Glutamatergic neuron (in vitro differentiated cells): ENCODE results near the gene SEMA4A. TPM values are rescaled to one million over a fixed set of nuclear protein-coding genes. Genes with fewer than 3 reads are reported as not detected.

Experiments
- DNase-seq: peaks from one replicate; pipeline ENCODE4 v3.0.0; 2022
- H3K27ac Mint-ChIP-seq: one replicate; pipeline ENCODE4 v1.8.0; 2020; ENCODE audit warnings: mild to moderate bottlenecking, mixed read lengths, inconsistent platforms; ENCODE audit not compliant: unreplicated experiment
- H3K27me3 Mint-ChIP-seq: one replicate; pipeline ENCODE4 v1.8.0; 2020; ENCODE audit warnings: mild to moderate bottlenecking, moderate library complexity, mixed read lengths, inconsistent platforms; ENCODE audit not compliant: unreplicated experiment
- H3K36me3 Mint-ChIP-seq: one replicate; pipeline ENCODE4 v1.8.0; 2020; ENCODE audit warnings: mild to moderate bottlenecking, mixed read lengths, inconsistent platforms; ENCODE audit not compliant: unreplicated experiment
- H3K4me1 Mint-ChIP-seq: one replicate; pipeline ENCODE4 v1.8.0; 2020; ENCODE audit warnings: mild to moderate bottlenecking, low read depth, mixed read lengths, inconsistent platforms; ENCODE audit not compliant: unreplicated experiment
- H3K4me3 Mint-ChIP-seq: one replicate; pipeline ENCODE4 v1.8.0; 2020; ENCODE audit warnings: mild to moderate bottlenecking, mixed read lengths, inconsistent platforms; ENCODE audit not compliant: unreplicated experiment
- H3K9me3 Mint-ChIP-seq: one replicate; pipeline ENCODE4 v1.8.0; 2020; ENCODE audit warnings: mild to moderate bottlenecking, moderate library complexity, mixed read lengths, inconsistent platforms; ENCODE audit not compliant: unreplicated experiment
- total RNA-seq: library from RNA; stranded (reverse); fragmentation: NEBNext Ultra II Directional; extraction: Animal tissue kit (Norgen Biotek cat#: 25700); gene quantifications from one replicate; pipeline ENCODE4 v1.2.1, GENCODE V29; 2021; ENCODE audit not compliant: unreplicated experiment
- TF ChIP-seq, protein P1 (sequence below): fragments of 200-600 bp; sonication (generic); IDR thresholded peaks from one replicate; pipeline ENCODE4 v1.5.0; 2021; ENCODE audit not compliant: partially characterized antibody, unreplicated experiment

Gene SEMA4A
- total RNA-seq, 1 donor from 2014 or later, result 4.0 TPM

DNA sequence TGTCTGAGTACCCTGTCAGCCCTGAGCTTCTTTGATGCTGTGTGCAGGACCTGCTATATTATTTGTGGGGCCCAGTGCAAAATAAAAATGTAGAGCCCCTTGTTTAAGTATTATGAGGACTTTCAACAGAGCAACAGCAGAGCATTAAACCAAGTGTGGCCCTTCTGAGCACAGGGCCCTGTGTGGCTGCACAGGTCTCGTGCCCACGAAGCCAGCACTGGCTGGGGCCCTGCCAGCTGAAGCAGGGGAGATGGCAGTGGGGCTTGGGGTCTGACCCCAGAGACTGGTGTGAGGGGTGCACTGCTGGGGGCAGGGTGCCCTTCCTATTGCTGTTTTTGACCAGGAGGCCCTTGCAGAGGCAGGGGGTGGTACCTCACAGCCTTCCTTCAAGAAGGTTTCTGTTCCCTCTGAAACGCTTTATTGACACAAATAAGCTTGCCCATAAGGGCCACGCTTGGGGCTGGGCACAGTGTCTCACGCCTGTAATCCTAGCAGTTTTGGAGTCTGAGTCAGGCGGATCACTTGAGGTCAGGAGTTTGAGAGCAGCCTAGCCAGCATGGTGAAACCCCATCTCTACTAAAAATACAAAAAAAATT lies 2.2 kb upstream of the SEMA4A start:
- Mint-ChIP-seq H3K36me3 (no peaks in the 10 kb centered on the region), H3K4me3 (no peak overlapping the region), H3K4me1 (peaks cover 7% of the 10 kb centered on the region), H3K27ac (no peak overlapping the region), H3K27me3 (peaks cover 7% of the 10 kb centered on the region), H3K9me3 (peaks cover 2% of the 10 kb centered on the region)
- TF ChIP-seq, protein P1, sequence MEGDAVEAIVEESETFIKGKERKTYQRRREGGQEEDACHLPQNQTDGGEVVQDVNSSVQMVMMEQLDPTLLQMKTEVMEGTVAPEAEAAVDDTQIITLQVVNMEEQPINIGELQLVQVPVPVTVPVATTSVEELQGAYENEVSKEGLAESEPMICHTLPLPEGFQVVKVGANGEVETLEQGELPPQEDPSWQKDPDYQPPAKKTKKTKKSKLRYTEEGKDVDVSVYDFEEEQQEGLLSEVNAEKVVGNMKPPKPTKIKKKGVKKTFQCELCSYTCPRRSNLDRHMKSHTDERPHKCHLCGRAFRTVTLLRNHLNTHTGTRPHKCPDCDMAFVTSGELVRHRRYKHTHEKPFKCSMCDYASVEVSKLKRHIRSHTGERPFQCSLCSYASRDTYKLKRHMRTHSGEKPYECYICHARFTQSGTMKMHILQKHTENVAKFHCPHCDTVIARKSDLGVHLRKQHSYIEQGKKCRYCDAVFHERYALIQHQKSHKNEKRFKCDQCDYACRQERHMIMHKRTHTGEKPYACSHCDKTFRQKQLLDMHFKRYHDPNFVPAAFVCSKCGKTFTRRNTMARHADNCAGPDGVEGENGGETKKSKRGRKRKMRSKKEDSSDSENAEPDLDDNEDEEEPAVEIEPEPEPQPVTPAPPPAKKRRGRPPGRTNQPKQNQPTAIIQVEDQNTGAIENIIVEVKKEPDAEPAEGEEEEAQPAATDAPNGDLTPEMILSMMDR, result no peak
- no peak for DNase-seq

DNA sequence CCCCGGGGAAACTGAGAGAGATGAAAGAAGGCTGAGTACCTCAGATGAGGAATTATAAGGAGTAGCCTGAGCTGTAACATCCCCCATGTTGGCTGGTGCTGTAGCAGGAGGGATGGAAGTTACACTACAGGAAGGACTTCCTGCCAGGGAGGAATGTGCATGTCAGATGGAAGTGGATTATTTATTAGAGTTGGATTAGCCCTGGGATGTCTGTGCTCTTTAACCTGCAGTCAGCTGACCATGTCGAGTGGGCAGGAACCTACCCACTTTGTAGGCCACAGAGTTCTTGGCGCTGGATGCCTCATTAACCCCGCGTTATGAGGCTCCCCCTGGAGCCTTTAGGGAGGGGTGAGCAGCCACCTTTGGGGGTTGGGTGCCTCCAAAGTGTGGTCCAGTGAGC lies 757 bp upstream of the SEMA4A start:
- Mint-ChIP-seq H3K27me3 (peaks cover 8% of the 10 kb centered on the region), H3K4me3 (no peak overlapping the region), H3K36me3 (no peaks in the 10 kb centered on the region), H3K4me1 (peaks cover 4% of the 10 kb centered on the region), H3K9me3 (peaks cover 2% of the 10 kb centered on the region), H3K27ac (no peak overlapping the region)
- TF ChIP-seq, protein P1, result no peak
- DNase-seq, result no peak

DNA sequence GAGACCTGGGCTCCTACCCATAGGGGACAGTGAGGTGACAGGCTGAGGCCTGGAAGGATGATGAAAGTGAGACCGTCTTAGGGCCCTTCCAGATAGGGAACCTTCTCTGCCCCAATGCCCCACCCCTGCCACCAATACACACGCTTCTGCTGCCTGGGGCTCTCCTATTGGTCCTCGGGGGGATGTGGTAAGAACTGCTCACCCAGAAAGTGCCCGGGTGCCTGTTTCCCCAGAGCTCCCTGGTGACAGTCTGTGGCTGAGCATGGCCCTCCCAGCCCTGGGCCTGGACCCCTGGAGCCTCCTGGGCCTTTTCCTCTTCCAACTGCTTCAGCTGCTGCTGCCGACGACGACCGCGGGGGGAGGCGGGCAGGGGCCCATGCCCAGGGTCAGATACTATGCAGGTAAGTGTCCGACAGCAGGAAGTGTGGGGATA lies 948 bp downstream of the SEMA4A start:
- Mint-ChIP-seq H3K27me3 (peaks cover 10% of the 10 kb centered on the region), H3K4me3 (no peak overlapping the region), H3K36me3 (no peaks in the 10 kb centered on the region), H3K9me3 (peaks cover 2% of the 10 kb centered on the region), H3K27ac (no peak overlapping the region), H3K4me1 (peaks cover 4% of the 10 kb centered on the region)
- TF ChIP-seq, protein P1, result no peak
- DNase-seq, result no peak

DNA sequence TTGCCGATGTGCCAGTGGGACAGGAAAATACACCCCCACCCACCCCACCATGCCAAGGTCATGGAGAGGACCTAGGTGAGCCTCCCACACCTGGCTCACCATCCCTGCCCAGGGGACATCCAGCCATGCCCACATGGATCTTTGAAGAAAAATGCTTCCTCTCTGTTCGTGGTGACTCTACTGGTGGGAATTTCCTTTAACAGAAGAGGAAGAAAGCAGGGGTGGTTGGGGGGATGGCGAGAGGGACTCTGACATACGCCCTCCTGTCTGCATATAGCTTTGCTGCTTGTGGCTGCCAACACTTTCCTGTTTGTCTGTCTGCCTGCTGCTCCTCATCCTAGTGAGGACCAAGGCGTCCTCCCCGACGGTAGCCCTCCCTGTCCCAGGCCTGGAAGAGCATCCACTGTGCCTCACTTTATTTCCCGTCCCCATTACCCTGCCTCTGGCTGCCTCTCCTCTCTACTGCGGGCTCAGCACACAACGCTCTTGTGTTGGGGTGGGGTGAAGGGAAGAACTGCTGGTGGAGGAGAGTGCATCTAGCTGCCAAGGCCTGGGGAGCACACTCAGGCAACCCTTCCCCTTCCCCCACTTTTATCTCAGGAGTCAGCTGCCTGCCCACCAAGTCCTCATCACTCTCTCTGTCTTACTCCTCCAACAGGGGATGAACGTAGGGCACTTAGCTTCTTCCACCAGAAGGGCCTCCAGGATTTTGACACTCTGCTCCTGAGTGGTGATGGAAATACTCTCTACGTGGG lies 2.5 kb downstream of the SEMA4A start:
- DNase-seq, result no peak
- no peaks in the 10 kb centered on the region for H3K4me1 Mint-ChIP-seq
- TF ChIP-seq, protein P1, result no peak
- H3K27ac Mint-ChIP-seq, result no peak overlapping the region
- H3K9me3 Mint-ChIP-seq, result peaks cover 2% of the 10 kb centered on the region
- H3K36me3 Mint-ChIP-seq, result no peaks in the 10 kb centered on the region
- peaks cover 10% of the 10 kb centered on the region for H3K27me3 Mint-ChIP-seq
- no peak overlapping the region for H3K4me3 Mint-ChIP-seq

DNA sequence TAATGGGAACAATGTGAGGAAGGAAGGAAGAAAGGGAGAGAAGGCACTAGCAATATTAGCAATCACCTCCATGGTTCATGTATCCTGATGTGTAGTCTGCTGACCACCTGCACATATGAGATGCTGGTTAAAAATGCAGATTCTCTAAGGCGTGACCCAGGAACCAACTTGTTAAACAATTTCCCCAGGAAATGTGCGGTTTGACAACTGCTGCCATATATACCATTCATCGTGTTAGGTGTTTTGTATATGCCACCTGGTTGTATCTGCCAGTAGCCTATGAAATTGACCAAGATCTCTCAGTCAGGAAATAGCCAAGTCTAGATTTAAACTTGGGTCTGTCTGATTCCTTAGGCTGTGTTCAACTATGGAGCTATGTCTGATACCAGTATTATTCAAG lies 4.1 kb downstream of the SEMA4A start:
- H3K4me1 Mint-ChIP-seq, result no peaks in the 10 kb centered on the region
- H3K4me3 Mint-ChIP-seq, result no peak overlapping the region
- TF ChIP-seq, protein P1, result no peak
- H3K36me3 Mint-ChIP-seq, result no peaks in the 10 kb centered on the region
- H3K27ac Mint-ChIP-seq, result no peak overlapping the region
- no peak for DNase-seq
- peaks cover 10% of the 10 kb centered on the region for H3K27me3 Mint-ChIP-seq
- H3K9me3 Mint-ChIP-seq, result peaks cover 2% of the 10 kb centered on the region
